Smooth muscle cell of bladder (primary cell): ENCODE data around the gene IARS1. TPM values are rescaled to one million over a fixed set of nuclear protein-coding genes. Genes with fewer than 3 reads are reported as not detected.

Experiments
- total RNA-seq: library from RNA; depleted of rRNA; stranded (reverse); fragments of >200 nt; gene quantifications from 2 replicates; pipeline ENCODE4 v1.2.3, GENCODE V29; 2014

IARS1 gene
- total RNA-seq: 445 and 751 TPM in 2 replicates

DNA sequence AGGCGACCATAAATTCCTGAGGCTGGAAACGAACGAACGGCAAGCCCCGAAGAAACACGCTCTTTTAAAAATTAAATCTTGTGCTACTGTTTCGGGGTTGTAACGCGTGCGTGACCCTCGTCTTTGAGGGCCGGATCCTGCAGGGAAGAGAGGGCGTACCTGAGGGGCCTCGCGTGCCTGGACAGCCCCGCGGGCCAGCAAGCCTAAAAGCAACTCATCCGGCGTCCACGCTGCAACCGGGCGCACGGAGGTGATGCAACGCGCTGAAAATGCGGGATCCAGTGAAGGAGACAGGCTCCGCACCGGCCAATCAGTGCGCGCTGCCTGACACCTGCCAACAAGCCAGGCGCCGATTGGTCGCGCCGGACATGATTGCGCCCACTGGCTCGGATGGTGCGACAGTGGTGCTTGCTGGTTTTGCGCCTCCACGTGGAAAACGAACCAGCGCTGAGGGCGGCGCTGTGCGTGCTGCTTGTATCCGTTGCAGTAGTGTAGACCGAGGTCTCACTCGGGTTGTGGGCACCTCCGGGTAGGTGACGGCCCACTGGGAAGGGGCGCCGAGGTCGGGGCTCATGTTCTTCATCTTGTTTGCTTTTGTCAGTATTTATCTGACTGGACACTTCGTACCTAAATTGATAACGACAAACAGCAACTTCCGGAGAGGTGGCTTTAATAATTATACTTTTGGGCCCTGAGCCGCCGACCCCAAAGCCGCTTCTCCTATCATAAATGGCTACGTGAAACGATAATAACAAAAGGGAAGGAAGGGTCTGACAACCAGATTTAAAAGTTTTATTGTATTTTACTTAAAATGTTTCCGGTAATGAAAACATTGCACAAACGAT is at the start of gene IARS1:
Gene IARS1, minus strand, starts transcription at position 246 of the 845 bp plus-strand sequence. CDS start 4,278 bp downstream, outside the sequence.

DNA sequence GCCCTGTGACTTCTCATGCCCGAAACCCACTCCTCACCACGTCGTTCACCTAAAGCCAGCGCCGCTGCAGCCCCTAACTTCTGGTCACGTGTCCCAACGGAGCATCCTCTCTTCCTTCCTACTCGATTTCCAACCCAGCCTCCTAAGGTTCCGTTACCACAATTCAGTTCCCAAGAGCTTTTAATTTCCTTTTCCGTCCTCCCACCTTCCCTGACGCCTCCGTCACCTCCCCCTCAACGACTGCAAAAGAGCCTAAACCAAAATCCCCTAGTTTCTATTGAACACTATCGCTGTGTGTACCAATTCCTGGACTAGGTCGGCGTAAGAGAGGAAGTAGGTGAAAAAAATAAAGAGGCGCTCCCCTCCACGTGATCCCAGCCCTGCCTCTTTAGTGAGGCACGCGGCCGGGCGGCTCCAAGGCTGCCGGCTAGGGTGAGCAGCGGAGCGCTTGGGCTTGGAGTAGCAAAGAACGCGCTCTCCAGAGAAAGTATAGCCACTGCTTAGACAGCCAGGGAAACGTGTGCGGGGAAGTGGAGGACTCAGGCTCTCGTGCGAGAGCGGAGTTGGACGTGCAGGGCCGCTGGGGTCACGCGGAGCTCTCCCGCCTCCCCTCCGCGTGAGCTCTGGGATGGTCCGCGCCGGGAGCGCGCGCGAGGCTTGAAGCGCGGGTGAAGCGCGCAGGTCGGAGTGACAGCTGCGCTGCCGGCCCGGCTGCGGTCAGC is 31.9 kb upstream of the IARS1 start, which contains the start of the genes CENPP and NOL8:
Gene CENPP, plus strand, starts transcription at position 685 of the 722 bp plus-strand sequence.
Gene NOL8, minus strand, starts transcription at position 82 of the 722 bp plus-strand sequence. CDS start 1,189 bp downstream, outside the sequence.

Other genes starting within 250 kb of the IARS1 start
- 92.0 and 105 TPM in 2 replicates for gene SPTLC1, start 178.3 kb downstream of the IARS1 start, total RNA-seq
- gene NOL8, start 31.7 kb upstream of the IARS1 start, total RNA-seq: 18.9 and 28.8 TPM in 2 replicates
- gene CENPP, start 32.3 kb upstream of the IARS1 start, total RNA-seq: 1.8 and 2.4 TPM in 2 replicates
- 0.57 and 0.65 TPM in 2 replicates for gene OGN, start 110.9 kb upstream of the IARS1 start, total RNA-seq
- gene OMD, start 130.8 kb upstream of the IARS1 start, total RNA-seq: not detected in 2 replicates
- gene ASPN, start 188.8 kb upstream of the IARS1 start, total RNA-seq: 1.1 and 2.0 TPM in 2 replicates
- 4.3 and 5.0 TPM in 2 replicates for gene ECM2, start 242.3 kb upstream of the IARS1 start, total RNA-seq